Neural cell (in vitro differentiated cells): ENCODE results near the gene HMBS. TPM values are rescaled to one million over a fixed set of nuclear protein-coding genes. Genes with fewer than 3 reads are reported as not detected.

ENCODE experiments used
- H2AFZ ChIP-seq: fragments of 200-600, 300-800 bp; sonication (generic), shearing (Covaris generic); 2 replicates; pipeline ENCODE4 v1.6.0; 2014; ENCODE audit warnings: low read depth, mild to moderate bottlenecking, antibody characterized with exemption, low read length, moderate library complexity
- H3F3A ChIP-seq: fragments of 200-600 bp; shearing (Covaris generic); 2 replicates; pipeline ENCODE4 v1.6.1; 2016; ENCODE audit warnings: mild to moderate bottlenecking, moderate library complexity, mixed read lengths, antibody characterized with exemption, low read length; ENCODE audit not compliant: insufficient read depth, poor library complexity, severe bottlenecking
- H3K27ac ChIP-seq: fragments of 200-600, 300-800 bp; sonication (generic), shearing (Covaris generic); 2 replicates; pipeline ENCODE4 v1.5.1; 2014; ENCODE audit warnings: mild to moderate bottlenecking, low read length, moderate library complexity
- H3K27me3 ChIP-seq: fragments of 300-800, 200-600 bp; sonication (generic), shearing (Covaris generic); 2 replicates; pipeline ENCODE4 v1.6.0; 2014; ENCODE audit warnings: mild to moderate bottlenecking, low read depth, low read length, moderate library complexity; ENCODE audit not compliant: insufficient read depth
- H3K36me3 ChIP-seq: fragments of 300-800, 200-600 bp; sonication (generic), shearing (Covaris generic); 2 replicates; pipeline ENCODE4 v1.5.1; 2014; ENCODE audit warnings: mild to moderate bottlenecking, antibody characterized with exemption, low read length, moderate library complexity; ENCODE audit not compliant: insufficient read depth
- H3K4me2 ChIP-seq: fragments of 300-800, 200-600 bp; sonication (generic), shearing (Covaris generic); 2 replicates; pipeline ENCODE4 v1.6.0; 2014; ENCODE audit warnings: mild to moderate bottlenecking, low read length
- H3K4me3 ChIP-seq: fragments of 300-800, 200-600 bp; sonication (generic), shearing (Covaris generic); 2 replicates; pipeline ENCODE4 v1.5.1; 2014; ENCODE audit warnings: mild to moderate bottlenecking, low read length, moderate library complexity
- H3K79me2 ChIP-seq: fragments of 200-600 bp; shearing (Covaris generic); replicated peaks from 2 replicates; pipeline ENCODE4 v1.6.0; 2014; ENCODE audit warnings: mild to moderate bottlenecking, low read length, moderate library complexity; ENCODE audit not compliant: insufficient read depth
- H3K9ac ChIP-seq: fragments of 300-800, 200-600 bp; sonication (generic), shearing (Covaris generic); 2 replicates; pipeline ENCODE4 v1.6.1; 2016; ENCODE audit warnings: mild to moderate bottlenecking, low read length, mixed read lengths
- H3K9me2 ChIP-seq: fragments of 200-600 bp; shearing (Covaris generic); 2 replicates; pipeline ENCODE4 v1.6.1; 2016; ENCODE audit warnings: mild to moderate bottlenecking, low read length, mixed read lengths; ENCODE audit not compliant: insufficient read depth
- H3K9me3 ChIP-seq: fragments of 200-600, 300-800 bp; sonication (generic), shearing (Covaris generic); 2 replicates; pipeline ENCODE4 v1.6.1; 2016; ENCODE audit warnings: mild to moderate bottlenecking, mixed run types, low read length, moderate library complexity, mixed read lengths
- H4K20me1 ChIP-seq: fragments of 200-600 bp; shearing (Covaris generic); 2 replicates; pipeline ENCODE4 v1.6.1; 2016; ENCODE audit warnings: mild to moderate bottlenecking, mixed run types; ENCODE audit not compliant: insufficient read depth
- CTCF ChIP-seq: fragments of 450-650 bp; IDR thresholded peaks from 2 replicates; pipeline ENCODE4 v1.5.1; 2014; ENCODE audit warnings: antibody characterized with exemption, mild to moderate bottlenecking, moderate library complexity; ENCODE audit not compliant: poor library complexity, severe bottlenecking
- EP300 ChIP-seq: fragments of 450-650 bp; conservative IDR thresholded peaks from 2 replicates; pipeline ENCODE4 v1.6.1; 2014; ENCODE audit warnings: antibody characterized with exemption, mild to moderate bottlenecking, moderate library complexity; ENCODE audit not compliant: poor library complexity, severe bottlenecking
- EZH2 ChIP-seq: fragments of 200-600, 300-800 bp; shearing (Covaris generic), sonication (generic); IDR thresholded peaks from 2 replicates; pipeline ENCODE4 v1.6.1; 2014; ENCODE audit warnings: antibody characterized with exemption, low read length, borderline replicate concordance, mild to moderate bottlenecking; ENCODE audit not compliant: insufficient read depth, poor library complexity, severe bottlenecking
- MXI1 ChIP-seq: fragments of 450-650 bp; conservative IDR thresholded peaks from 2 replicates; pipeline ENCODE4 v1.6.1; 2014; ENCODE audit warnings: antibody characterized with exemption, mild to moderate bottlenecking; ENCODE audit not compliant: poor library complexity, severe bottlenecking
- POLR2AphosphoS5 ChIP-seq: IDR thresholded peaks from 2 replicates; pipeline ENCODE4 v1.6.1; 2012
- RAD21 ChIP-seq: fragments of 450-650 bp; conservative IDR thresholded peaks from 2 replicates; pipeline ENCODE4 v1.6.1; 2014; ENCODE audit warnings: antibody characterized with exemption, mild to moderate bottlenecking, moderate library complexity
- SMC3 ChIP-seq: fragments of 450-650 bp; conservative IDR thresholded peaks from 2 replicates; pipeline ENCODE4 v1.6.1; 2014; ENCODE audit warnings: antibody characterized with exemption, mild to moderate bottlenecking, moderate library complexity; ENCODE audit not compliant: poor library complexity
- TAF1 ChIP-seq: IDR thresholded peaks from 2 replicates; pipeline ENCODE4 v1.6.1; 2012; ENCODE audit warnings: low read depth
- polyA plus RNA-seq: library from polyadenylated mRNA; depleted of rRNA; stranded (reverse); fragments of >200 nt; gene quantifications from 2 replicates; pipeline ENCODE4 v1.2.3, GENCODE V29; 2014
- TF ChIP-seq, protein P1 (sequence below): IDR thresholded peaks from 2 replicates; pipeline ENCODE4 v1.6.1; 2012; ENCODE audit warnings: borderline replicate concordance

Gene HMBS
- polyA plus RNA-seq, 1 donor from 2014 or later: 15.9 TPM

DNA sequence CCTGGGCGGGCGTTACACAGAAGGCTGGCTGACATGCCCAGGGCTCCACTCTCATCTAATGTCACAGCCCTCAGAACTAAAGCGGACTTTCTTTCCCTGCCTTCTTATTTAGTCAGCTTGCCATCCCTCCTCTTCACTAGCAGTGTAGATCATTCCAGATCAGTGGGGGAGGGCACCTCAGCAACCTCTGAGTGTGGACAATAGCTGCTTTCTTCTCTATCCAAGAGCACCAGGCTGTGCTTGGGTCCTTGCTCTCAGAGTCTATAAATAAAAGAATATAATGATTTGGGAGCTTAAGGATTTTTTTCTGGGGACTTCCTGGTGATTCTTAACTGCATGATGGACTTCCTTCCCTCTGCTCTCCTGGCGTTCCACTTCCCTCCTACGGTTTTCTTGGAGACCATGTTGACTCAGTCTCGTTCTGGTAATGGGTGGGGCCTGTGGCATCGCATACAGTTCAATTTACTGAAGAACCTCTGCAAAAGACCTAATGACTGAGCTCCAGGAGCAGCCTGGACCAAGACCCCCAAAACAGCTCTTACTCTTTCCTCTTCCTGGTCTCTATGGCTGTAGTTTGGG is 2.9 kb upstream of the HMBS start:
- H3K36me3 ChIP-seq: no peaks in the 10 kb centered on the region
- no peak overlapping the region for H3K27ac ChIP-seq
- H3F3A ChIP-seq: peaks cover 4% of the 10 kb centered on the region
- no peaks in the 10 kb centered on the region for H3K9me2 ChIP-seq
- H3K27me3 ChIP-seq: no peaks in the 10 kb centered on the region
- H3K4me3 ChIP-seq: no peak overlapping the region
- no peaks in the 10 kb centered on the region for H3K9me3 ChIP-seq
- H3K4me2 ChIP-seq: no peak overlapping the region
- no peak overlapping the region for H2AFZ ChIP-seq
- no peaks in the 10 kb centered on the region for H4K20me1 ChIP-seq
- peaks cover 3% of the 10 kb centered on the region for H3K79me2 ChIP-seq
- no peak overlapping the region for H3K9ac ChIP-seq
- no peak for TF ChIP-seq EZH2
- no peak for TF ChIP-seq SMC3
- no peak for TF ChIP-seq MXI1

GRCh38 chr11:119085437-119085847 is 761 bp downstream of the HMBS start:
- Histone ChIP-seq H3K9me2 (no peaks in the 10 kb centered on the region), H3K9ac (peak overlapping the region; percentile 67), H3F3A (peaks cover 4% of the 10 kb centered on the region), H3K9me3 (no peaks in the 10 kb centered on the region), H3K4me2 (peak overlapping the region; percentile 89), H3K4me3 (peak overlapping the region; percentile 75), H3K27me3 (no peaks in the 10 kb centered on the region), H3K79me2 (peaks cover 3% of the 10 kb centered on the region), H3K27ac (peak overlapping the region; percentile 70), H2AFZ (peak overlapping the region; percentile 48), H4K20me1 (no peaks in the 10 kb centered on the region), H3K36me3 (no peaks in the 10 kb centered on the region)
- TF ChIP-seq SMC3 (peak; percentile 11), MXI1 (no peak)

- Histone ChIP-seq H3K27me3 (no peaks in the 10 kb centered on the region), H2AFZ (no peak overlapping the region), H4K20me1 (no peaks in the 10 kb centered on the region), H3K36me3 (no peaks in the 10 kb centered on the region), H3K4me2 (no peak overlapping the region), H3K9ac (no peak overlapping the region), H3K27ac (no peak overlapping the region), H3K4me3 (no peak overlapping the region), H3K79me2 (peaks cover 6% of the 10 kb centered on the region), H3K9me2 (no peaks in the 10 kb centered on the region), H3K9me3 (no peaks in the 10 kb centered on the region), H3F3A (peaks cover 4% of the 10 kb centered on the region)
- no peak for TF ChIP-seq POLR2AphosphoS5
- no peak for TF ChIP-seq SMC3
- no peak for TF ChIP-seq CTCF
- TF ChIP-seq EZH2: no peak
- TF ChIP-seq EP300: no peak
- TF ChIP-seq MXI1: no peak
- no peak for TF ChIP-seq TAF1
- no peak for TF ChIP-seq RAD21
- TF ChIP-seq, protein P1, sequence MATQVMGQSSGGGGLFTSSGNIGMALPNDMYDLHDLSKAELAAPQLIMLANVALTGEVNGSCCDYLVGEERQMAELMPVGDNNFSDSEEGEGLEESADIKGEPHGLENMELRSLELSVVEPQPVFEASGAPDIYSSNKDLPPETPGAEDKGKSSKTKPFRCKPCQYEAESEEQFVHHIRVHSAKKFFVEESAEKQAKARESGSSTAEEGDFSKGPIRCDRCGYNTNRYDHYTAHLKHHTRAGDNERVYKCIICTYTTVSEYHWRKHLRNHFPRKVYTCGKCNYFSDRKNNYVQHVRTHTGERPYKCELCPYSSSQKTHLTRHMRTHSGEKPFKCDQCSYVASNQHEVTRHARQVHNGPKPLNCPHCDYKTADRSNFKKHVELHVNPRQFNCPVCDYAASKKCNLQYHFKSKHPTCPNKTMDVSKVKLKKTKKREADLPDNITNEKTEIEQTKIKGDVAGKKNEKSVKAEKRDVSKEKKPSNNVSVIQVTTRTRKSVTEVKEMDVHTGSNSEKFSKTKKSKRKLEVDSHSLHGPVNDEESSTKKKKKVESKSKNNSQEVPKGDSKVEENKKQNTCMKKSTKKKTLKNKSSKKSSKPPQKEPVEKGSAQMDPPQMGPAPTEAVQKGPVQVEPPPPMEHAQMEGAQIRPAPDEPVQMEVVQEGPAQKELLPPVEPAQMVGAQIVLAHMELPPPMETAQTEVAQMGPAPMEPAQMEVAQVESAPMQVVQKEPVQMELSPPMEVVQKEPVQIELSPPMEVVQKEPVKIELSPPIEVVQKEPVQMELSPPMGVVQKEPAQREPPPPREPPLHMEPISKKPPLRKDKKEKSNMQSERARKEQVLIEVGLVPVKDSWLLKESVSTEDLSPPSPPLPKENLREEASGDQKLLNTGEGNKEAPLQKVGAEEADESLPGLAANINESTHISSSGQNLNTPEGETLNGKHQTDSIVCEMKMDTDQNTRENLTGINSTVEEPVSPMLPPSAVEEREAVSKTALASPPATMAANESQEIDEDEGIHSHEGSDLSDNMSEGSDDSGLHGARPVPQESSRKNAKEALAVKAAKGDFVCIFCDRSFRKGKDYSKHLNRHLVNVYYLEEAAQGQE: no peak
Observed at GRCh38 chr11:119087123-119087522, 2.4 kb downstream of the HMBS start.
